ENCODE measurements around the gene SERPINI1. TPM values are rescaled to one million over a fixed set of nuclear protein-coding genes. Genes with fewer than 3 reads are reported as not detected.

SERPINI1 gene
- total and polyA plus RNA-seq, 2 of the 8 experiments (the other 6 are each of a cell fraction or from before 2014, with no cell fraction given): 5.3 to 9.9 TPM

- DNase-seq (ENCODE audit: low read depth in 1 of 2, low spot score in 2 of 2) (no peak), FAIRE-seq (no peak)
- H4K91ac ChIP-seq (replicated peaks; ENCODE audit: insufficient read length, low read length): no peak overlapping the region
- no peak overlapping the region for H2BK5ac ChIP-seq (ENCODE audit: low read depth, low read length)
- no peak overlapping the region for H2AFZ ChIP-seq (ENCODE audit: low read length)
- H3K23me2 ChIP-seq (ENCODE audit: low read depth, low read length): no peaks in the 10 kb centered on the region
- H3K27ac ChIP-seq (ENCODE audit: low read depth, low read length): no peak overlapping the region
- no peak overlapping the region for H2BK12ac ChIP-seq (ENCODE audit: low read depth, low read length)
- H3K4me3 ChIP-seq (ENCODE audit: extremely low read depth in 1 of 4, insufficient read depth in 2 of 4, low read depth in 3 of 4, low read length in 4 of 4): no peak overlapping the region
- no peak overlapping the region for H3K9ac ChIP-seq (replicated peaks in 1 of 4; ENCODE audit: extremely low read depth in 1 of 4, low read depth in 3 of 4, low read length in 3 of 4)
- H4K8ac ChIP-seq (ENCODE audit: extremely low read depth, insufficient read depth, low read length): no peak overlapping the region
- H3K79me1 ChIP-seq (ENCODE audit: low read depth, low read length): no peaks in the 10 kb centered on the region
- no peak overlapping the region for H2BK120ac ChIP-seq (replicated peaks; ENCODE audit: low read depth, low read length)
- 79% methylated on average over 3 of the region's 3 CpGs; no CpG with 5 or more reads in 1 of the 2 experiments for WGBS, 2 experiments (ENCODE audit: extremely low coverage in 1 of 2, insufficient coverage in 1 of 2, insufficient read length in 1 of 2, insufficient replicate concordance in 2 of 2, low coverage in 1 of 2, low lambda C conversion rate in 2 of 2, missing lambda C conversion rate in 1 of 2)
- H3K9me3 ChIP-seq (ENCODE audit: insufficient read depth in 2 of 2, low read depth in 1 of 2, low read length in 1 of 2): no peaks in the 10 kb centered on the region
- no peak overlapping the region for H3K14ac ChIP-seq (ENCODE audit: insufficient read length)
- peaks cover 0 to 15% (median 6%) of the 10 kb centered on the region in 4 experiments; a peak in 4 of 7 replicates for H3K4me1 ChIP-seq (replicated peaks in 1 of 4; ENCODE audit: control insufficient read depth in 3 of 4, insufficient read depth in 4 of 4, low read length in 3 of 4)
- no peaks in the 10 kb centered on the region for H3K27me3 ChIP-seq (replicated peaks in 1 of 4; ENCODE audit: control insufficient read depth in 3 of 4, extremely low read depth in 1 of 4, insufficient read depth in 3 of 4, low read length in 3 of 4)
- H4K5ac ChIP-seq (ENCODE audit: insufficient read length, low read depth, low read length): no peak overlapping the region
- no peak overlapping the region for H3K56ac ChIP-seq (replicated peaks; ENCODE audit: insufficient read length, low read depth, low read length)
- no peak overlapping the region for H2BK15ac ChIP-seq (ENCODE audit: low read length)
- H3K18ac ChIP-seq (ENCODE audit: extremely low read depth, low read length): no peak overlapping the region
- H3K79me2 ChIP-seq (ENCODE audit: control insufficient read depth in 1 of 2, insufficient read depth in 2 of 2, low read length in 2 of 2): peaks cover 20 to 100% of the 10 kb centered on the region in 2 experiments
- H3K23ac ChIP-seq (ENCODE audit: insufficient read length): no peak overlapping the region
- H2BK20ac ChIP-seq (ENCODE audit: low read length): no peak overlapping the region
- H3K36me3 ChIP-seq (ENCODE audit: control insufficient read depth in 2 of 4, insufficient read depth in 4 of 4, low read length in 3 of 4): no peaks in the 10 kb centered on the region; a peak in 1 of 8 replicates
- H4K20me1 ChIP-seq (replicated peaks in 1 of 2; ENCODE audit: control insufficient read depth in 1 of 2, insufficient read depth in 2 of 2, low read length in 2 of 2): peaks cover 14 to 19% of the 10 kb centered on the region in 2 experiments
- TF ChIP-seq TCF12 (IDR thresholded peaks at IDR 0.05; ENCODE audit: low read depth, low read length) (no peak), KDM5A (IDR thresholded peaks at IDR 0.05; ENCODE audit: low read length) (no peak)
- H2AK5ac ChIP-seq (ENCODE audit: low read depth, low read length): no peak overlapping the region
- CTCF ChIA-PET (ENCODE audit: partially characterized antibody): no interaction called here
- H3K4me2 ChIP-seq (ENCODE audit: insufficient read depth in 1 of 2, low read depth in 2 of 2, low read length in 2 of 2): 0 out of 4 replicates have a peak overlapping the region, but pooled peaks of 1 of the 2 experiments have one; percentile 6
- H3K4ac ChIP-seq (replicated peaks; ENCODE audit: insufficient read length, low read depth, low read length): no peak overlapping the region
- POLR2A ChIA-PET (ENCODE audit: partially characterized antibody): no interaction called here
Observed at GRCh38 chr3:167728632-167729323, 6.7 kb upstream of the SERPINI1 start.

Data from H1 (cell line).